Mucosa of gallbladder (tissue), 1 donor: ENCODE results near the gene NBEAL2. TPM values are rescaled to one million over a fixed set of nuclear protein-coding genes. Genes with fewer than 3 reads are reported as not detected.
A peak's percentile ranks its signal among the peaks of the same experiment; 100 is the strongest.

Experiments
- DNase-seq: peaks from one replicate; pipeline ENCODE4 v3.0.0-alpha.2; 2020; ENCODE audit warnings: low spot score
- total RNA-seq: library from RNA; stranded (reverse); gene quantifications from one replicate; pipeline ENCODE4 v1.2.1, GENCODE V29; 2021
- donor health status: DM: no; HTN: no; CAD: no.

The NBEAL2 gene
- total RNA-seq, 1 donor from 2014 or later, result 150 TPM

DNA sequence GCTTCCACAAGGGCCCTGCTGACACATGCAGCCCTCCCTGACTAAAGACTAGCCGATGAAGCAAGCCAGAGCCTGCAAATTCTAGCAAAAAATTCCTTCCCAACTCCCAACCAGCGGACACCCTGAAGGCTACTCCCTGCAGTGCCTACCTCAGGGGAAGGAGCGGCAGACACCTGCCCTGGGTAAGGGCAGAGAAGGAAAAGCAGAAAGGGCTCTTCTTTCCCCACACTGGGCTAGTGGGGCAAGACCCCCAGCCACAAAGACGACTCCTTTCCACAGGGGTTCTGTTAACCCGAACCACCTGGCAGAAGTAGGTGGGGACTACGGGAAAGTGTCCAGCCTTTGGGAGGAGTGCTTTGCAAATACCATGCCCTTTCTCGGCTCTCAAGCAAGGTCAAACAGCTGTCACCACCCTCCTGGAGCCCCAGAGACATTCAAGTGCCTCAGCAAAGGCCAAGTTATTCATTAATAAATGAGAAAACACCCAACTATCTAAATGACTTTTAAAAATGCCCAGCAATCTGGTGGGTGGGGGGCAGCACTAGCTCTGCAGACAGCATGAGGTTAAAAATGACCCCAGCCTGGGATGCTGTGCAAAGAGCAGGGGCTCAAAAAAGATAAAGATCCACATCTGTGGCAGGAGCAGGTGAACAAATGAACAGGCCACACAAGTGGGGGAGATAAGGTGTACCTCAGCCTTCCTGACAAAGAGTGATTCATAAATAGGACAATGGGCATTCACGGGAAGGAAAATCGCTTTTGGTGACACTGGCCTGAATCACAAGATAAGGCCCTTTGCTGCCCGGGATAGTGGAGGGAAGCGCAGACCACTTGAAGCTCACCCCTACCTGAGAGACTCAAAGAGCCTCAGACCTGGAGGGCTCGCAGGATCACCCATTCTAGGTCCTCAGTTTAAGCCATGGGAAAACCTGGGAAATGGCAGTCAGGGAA lies 36.0 kb upstream of the NBEAL2 start:
- peak; percentile 70 for DNase-seq

DNA sequence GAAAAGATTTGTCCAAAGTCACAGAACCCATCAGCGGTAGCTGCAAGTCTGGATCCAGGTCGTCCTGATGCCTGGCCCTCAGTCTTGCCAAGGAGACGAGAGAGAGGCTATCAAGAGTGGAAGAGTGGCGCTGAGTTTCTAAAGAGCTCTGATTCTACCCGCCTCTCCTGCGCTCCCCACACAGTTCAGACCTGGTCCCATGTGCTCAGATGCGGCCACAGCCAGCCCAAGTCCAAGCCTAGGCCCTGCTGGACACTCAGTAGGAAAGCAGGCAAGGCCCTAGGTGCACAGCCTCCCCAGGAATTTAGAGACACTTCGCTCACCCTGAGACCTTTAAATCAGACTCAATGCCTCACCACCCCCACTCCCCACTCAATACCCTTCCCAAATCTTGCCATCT lies 35.3 kb upstream of the NBEAL2 start:
- no peak for DNase-seq

DNA sequence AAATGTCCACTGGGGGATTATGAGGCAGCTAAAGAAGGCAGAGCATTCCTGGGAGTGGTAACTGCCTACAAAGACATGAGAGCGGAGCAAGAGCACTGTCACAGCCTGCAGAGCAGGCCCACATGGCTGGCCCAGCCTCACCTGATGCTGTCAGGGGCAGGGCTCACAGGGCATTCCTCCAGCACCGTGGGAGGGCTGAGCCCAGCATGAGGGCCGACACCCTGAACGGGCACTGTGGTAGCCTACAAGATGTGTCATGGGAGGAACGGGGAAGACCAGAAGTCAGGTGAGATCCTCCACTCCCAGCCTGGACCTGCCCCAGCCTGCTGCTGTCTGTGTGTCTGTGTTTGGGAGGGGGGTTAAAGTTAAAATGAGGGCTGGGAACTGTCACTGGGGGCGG lies 33.0 kb upstream of the NBEAL2 start:
- peak; percentile 66 for DNase-seq

DNA sequence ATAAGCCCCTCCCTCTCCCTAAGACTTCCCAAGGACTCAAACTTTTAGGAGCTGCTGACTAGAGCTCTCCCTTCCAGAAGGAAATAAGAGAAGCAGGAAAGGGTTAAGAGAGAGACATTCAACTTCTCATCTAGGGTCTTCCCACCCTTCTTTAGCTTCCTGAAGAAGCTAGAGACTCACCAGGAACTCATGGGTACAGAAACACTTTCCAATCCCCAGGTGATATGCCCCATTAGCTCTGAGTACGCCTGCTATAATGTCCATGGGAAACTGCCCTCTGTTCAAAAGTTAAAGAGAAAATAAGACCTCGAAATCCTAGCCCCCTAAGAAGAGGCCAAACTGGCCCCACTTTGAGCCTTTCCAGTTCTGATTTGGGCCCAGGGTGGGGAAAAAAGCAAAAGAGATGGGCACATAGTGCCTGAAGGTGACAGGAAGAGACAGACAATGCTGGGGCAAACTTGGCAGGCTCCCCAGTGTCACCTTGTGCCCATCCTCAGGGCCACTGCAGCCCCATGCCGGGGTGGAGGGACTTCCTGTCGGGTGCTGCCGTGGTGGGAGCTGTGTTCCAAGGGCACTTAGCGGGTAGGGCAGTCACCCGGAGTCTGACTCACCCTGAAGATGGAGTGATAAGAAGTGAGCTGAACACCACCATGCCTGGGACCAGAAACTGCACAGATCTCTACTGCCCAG lies 32.5 kb upstream of the NBEAL2 start:
- DNase-seq, result peak; percentile 49

DNA sequence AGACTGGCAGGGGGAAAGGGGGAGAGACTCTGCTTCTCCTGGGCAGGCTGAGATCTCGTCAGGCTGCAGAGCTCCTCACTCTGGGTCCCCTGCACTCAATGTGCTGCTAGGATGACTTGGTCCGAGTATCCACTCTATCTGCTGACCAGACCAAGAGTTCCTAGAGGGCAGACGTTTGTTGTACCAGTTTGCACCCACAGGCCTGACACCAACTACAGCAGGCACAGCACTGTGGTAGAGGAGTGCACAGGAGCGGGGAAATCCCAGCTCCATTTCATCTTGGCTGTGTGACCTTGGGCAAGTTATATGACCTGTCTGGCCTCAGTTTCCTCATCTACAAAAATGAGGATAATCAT lies 31.9 kb upstream of the NBEAL2 start:
- DNase-seq, result no peak

DNA sequence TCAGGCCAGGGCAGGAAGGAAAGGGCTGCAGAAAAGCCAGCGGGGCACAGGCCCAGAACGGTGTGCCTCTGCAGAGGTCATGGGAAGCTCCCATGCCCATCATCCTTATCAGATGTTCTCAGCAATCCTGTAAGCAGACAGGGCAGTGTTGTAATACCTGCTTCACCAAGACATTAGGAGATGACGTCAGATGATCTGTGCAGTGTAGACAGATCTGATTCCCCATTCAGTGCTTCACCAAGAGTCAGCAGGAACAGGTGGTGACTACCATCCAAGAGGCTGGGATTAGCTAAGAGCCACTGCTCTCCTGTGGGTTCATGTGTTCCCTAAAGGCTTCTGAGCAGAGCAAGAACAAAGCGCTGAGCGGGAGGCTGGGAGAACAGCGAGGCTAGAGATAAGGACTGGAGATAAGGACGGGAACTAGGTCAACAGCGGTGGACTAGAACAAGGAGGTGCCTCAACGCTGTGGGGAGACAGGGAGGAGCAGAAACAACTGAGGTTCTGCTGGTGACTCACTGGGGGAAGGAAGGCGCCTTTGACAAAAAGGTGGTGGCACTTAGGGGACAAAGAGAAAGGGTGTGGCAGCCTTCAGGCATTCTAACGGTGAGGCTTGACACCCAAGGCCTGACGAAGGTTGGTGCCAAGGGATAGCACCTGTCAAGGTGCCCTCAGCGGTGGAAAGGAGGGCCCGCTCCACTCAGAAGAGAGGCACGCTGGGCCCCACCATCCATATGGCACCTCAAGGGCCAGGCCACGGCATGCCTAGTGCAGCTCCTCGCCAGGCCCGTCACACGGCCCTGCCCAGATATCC lies 31.3 kb upstream of the NBEAL2 start:
- DNase-seq, result peak; percentile 89

DNA sequence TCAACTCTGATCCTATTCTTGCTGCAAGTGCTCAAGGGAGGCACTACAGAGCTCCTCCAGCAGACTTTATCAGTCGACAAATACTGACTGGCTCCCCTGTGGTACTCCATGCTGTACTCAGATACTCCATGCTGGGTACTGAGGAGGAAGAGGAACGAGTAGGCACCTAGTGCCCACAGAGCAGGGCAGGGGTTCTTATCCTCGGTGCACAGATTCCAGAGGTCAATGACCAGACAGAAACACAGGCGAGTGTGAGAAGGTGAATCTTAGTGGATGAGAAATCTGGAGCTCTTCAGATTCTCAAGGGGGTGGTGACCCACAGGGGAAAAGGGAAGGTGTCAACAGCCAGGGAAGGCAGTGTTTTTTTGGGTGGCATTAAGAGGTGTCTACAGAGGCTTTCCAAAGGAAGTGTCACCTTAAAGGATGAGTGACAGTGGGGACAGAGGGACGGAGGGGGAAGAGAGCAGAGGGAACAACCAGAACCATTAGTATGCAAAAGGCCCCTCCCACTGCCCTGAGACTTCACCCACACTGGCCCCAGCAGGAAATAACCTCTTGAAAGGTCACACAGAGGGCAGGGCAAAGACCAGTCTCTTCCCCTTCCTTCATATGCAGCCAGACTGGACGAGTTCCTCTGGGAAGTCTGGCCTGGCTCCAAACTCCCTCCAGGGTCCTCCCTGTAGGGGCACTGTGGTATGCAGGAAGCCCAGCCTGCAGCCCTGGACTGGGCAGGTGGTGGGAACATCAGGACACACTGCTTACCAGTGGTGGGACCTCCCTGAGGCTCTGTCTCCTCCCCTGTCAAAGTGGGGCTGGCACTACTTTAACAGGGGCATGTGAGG lies 30.4 kb upstream of the NBEAL2 start:
- DNase-seq, result no peak

DNA sequence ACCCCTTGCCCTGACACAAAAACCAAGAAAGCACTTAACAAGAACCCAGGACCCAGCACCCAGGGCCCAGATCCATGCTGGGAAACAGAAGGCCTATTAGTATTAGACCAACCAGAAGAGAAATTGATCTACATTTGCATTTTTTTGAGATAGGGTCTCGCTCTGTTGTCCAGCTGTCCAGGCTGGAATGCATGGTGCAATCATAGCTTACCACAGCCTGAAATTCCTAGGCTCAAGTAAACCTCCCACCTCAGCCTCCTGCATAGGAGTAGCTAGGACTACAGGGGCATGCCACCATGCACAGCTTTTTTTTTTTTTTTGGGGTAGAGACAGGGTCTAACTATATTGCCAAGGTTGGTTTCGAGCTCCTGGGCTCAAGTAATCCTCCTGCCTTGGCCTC lies 29.3 kb upstream of the NBEAL2 start:
- DNase-seq, result no peak

DNA sequence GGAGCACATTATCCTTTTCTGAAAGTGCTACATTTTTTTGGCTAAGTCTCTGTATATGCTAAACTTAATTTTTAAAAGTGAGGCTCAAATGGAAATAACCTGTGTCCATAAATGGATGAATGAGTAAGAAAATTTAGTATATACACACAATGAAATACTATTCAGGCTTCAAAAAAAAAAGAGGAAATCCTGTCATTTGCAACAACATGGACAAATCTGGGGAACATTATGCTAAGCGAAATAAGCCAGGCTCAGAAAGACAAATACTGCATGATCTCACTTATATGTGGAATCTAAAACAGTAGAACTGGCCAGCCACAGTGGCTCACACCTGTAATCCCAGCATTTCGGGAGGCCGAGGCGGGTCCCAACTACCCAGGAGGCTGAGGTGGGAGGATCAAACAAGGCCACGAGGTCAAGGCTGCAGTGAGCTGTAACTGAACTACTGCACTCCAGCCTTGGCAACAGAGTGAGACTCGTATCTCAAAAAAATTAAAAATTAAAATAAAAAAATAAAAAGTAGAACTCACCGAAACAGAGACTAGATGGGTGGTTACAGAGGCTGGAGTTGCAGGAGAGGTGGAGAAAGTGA lies 28.7 kb upstream of the NBEAL2 start:
- DNase-seq, result no peak

DNA sequence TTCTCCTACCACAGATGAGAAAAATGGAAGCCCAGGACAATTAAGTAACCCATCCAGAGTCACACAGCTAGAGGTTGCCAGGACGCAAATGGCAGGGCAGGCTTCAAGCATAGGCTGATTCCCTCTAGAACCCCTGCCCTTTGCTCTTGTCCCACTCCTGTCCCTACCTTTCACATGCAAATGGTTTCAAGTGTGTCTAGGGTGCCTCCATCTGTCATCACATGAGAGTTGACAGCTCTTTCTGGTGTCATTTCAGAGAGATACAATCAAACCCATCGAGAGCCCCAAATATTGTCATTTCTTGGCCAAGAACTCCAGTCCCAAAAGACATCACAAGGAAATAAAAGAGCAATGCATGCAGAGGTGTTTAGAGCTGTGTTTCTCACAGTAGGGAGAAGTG lies 26.7 kb upstream of the NBEAL2 start:
- no peak for DNase-seq

DNA sequence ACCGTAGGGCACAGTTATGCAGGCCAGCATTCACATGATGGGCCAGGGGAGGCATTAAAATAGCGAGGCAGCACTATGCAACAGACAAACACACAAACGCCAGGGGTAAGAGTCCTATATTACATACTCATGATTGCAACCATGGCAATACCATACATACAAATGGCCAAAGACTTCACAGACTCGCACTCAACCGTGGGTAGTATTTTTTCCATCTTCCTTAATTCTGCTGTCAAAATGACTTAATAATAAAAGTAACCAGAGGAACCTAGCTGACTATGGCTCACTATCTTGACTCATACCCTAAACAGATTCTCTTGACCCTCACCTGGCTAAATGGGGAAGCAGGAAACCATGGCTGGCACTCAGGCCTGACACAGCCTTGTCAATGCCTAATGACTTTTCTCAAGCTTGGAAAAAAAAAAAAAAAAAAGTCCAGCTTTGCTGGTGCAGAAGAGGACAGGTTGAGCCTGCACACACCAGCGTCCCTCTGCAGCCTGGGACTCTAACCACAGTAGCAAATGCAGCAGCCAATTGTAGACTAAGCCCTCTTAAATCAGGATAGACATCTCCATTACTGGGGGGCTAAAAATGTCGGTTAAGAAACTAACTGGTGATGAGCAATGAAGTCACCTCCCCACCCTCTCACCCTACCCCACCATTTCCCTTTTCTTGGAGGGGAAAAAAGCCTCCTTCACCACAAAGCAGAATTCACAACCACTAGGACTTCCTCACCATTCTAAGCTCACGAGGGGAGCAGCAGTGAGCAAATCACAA lies 26.0 kb upstream of the NBEAL2 start:
- DNase-seq, result no peak

DNA sequence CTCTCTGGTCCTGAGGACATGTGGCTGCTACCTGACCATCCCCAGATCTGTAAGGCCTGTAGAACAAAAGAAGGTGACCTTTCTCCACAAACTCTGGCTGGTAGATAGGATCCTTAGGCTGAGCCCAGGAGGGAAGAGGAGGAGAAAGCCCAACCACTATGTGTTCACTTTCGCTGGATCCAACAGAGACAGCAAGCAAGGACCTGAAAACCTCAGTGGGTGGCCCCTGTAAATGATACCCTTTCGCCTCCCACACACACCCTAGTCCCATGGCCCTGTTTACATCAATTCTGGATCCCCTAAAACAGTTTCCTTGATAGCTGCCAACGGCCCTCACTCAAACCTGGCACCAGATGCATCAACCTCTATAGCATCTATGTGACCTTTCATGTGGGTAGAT lies 25.3 kb upstream of the NBEAL2 start:
- DNase-seq, result no peak

DNA sequence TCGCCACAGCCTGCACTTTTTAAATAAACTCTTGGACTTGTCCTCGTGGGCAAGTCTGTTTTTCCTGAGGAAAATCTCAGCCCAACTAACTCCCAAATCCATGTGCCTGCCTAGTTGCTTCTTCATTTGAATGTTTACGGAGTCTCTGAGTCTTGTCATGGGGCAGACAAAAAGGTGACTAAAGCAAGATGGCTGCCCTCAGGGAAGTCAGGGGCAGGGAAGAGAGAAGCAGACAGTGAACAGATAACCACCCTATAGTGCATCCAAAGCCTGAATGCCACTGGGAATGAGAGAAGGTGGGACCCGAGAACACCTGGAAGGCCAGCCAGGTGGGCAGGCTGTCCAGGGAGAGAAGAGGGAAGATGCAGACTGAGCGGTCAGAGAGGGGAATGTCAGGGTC lies 24.3 kb upstream of the NBEAL2 start:
- no peak for DNase-seq

DNA sequence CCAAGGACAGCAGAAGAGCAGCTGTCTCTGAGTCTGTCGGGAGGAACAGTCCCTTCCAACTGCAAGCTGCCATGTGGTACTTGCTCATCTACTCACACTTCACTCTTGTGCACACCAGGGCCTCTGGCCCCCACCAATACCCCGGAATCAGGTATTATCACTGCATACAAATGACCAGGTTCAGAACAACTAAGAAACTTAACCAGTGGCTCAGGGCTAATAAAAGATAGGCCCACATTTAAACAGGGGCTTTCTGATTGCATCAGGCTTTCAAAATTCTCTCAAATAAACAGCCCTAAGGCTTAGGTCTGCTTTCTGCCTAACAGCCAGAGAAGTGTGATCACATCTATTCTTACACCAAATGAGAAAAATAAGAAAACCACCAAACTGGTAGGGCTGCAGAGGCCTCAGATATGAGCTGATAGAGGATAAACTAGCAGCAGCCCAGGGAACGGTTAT lies 23.6 kb upstream of the NBEAL2 start:
- no peak for DNase-seq

DNA sequence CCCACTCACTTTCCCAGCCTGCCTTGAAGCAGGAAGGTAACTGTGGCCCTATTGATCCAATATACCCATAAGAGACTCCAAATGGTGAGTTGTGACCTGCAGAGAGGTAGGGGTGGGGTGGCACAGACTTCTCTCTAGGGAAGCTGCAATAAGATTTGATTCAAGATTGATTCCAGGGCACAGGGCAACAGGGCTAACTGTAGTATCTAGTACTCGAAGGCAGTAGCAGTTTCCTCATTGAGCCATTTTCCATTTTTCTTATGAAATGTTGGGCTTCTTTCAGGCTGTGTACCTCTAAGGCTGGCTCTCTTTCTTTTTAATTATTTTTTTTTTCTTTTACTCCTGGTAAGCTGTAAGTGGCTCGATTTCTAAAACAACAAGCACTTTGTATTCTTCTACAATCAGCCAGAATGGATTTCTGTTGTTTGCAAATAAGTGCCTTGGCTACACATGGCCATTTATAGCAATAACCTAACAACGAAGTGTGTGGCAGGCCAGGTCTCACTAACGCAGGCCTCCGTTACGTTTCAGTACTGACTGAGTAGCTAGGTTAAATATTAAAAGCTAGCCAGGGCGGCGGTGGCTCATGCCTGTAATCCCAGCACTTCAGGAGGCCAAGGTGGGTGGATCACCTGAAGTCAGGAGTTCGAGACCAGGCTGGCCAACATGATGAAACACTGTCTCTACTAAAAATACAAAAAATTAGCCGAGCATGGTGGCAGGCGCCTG lies 22.2 kb upstream of the NBEAL2 start:
- DNase-seq, result no peak

DNA sequence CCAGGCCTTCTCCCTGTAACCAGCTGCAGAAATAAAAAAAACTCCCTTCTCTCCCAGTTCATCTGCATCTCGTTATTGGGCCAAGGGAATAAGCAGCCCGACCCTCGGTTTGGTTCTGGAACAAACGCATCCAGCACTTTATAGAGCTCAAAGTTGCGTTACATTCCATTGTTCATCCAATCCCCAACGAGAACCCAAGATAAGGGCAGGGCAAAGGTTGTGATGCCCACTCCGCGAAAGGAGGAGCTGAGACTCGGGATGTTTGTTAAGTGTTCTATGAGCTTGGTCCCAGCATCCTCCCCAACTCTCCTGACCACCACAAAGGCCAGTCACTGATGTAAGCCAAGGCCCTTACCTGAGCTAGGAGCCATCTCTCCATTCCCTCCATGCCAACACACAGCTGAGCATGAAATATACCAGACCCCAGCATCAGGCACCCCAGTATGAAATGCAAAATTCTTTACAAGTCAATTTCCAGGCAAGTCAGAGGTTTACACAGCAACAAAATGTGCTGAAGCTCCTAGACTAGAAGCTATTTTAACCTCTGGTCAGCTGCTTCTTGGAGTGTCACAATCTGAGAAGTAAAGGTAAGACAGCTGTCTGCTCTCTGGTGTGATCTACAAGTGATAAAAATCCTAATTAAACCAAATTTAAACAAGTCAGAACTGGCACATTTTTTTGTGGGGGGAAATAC lies 20.9 kb upstream of the NBEAL2 start:
- DNase-seq, result no peak

DNA sequence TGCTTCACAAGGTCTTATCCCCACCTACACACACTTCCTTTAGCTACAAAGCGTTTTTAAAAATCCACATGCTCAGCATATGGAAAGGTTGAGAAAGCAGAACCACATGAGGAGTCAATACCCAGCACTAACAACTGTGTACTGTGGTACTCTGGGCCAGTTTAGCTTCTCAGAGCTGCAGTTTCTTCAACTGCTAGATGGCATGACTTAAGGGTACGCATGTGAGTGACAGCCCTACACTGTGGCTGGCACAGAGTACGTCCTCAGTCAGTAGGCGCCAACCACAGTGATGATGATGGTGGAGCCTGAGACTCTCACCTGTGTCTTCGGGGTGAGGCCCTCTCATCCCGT lies 20.3 kb upstream of the NBEAL2 start:
- DNase-seq, result no peak

DNA sequence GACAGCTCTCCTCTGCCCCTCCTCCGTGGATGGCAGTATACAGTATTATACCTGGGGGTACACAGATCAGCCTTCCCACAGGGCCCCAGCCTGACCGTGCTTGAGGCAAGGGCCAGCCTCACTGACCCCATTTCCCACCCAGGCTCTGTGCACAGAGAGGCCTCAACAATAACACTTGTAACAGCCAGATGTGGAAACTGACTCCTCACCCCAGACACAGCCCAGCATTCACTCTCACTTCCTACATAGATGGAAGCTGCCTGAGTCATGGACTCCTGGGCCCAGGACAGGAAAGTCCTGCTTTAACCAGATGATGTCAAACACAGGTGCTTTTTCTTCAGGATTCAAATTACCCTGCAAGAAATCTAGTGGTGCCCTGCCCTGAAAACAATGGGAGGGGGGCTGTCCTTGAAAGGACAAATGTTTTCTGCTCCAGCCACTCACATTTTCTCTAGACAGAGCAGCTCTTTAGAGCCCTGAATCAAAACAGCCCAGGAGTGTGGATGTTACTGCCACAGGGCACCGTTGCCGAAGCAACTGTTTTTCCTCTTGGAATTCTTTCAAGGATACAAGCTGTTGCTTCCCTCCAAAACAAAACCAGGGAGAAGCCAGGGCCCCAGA lies 19.3 kb upstream of the NBEAL2 start:
- DNase-seq, result no peak

DNA sequence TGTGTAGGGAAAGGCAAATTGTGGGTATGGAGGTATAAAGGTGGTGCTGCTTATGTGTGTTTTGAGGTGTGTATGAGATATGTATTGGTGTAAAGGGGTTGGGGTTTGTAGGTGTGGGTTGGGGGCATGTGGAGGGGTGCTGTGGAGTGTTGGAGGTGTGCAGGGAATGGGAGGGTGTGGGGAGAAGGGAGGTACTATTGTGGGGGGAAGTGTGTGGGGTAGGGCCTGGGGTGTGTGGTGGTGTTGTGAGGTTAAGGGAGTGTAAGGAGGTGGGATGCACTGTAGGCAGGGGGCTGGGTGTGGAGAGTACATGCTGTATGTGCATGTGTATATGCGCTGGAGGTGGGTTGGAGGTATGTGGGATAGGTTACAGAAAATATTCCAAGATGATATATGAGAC lies 18.6 kb upstream of the NBEAL2 start:
- DNase-seq, result no peak
